Activated naive CD8-positive, alpha-beta T cell treated with anti-CD3 and anti-CD28 coated beads, Interleukin-2, amount 50 U/mL, for 16 hours (primary cell): ENCODE results near the gene IGFN1.
"Not testable (repeated sequence)": the region's sequence is repeated elsewhere in the genome, so short reads cannot be mapped to it uniquely, and the experiment has no call there.

Experiments
- DNase-seq: peaks from one replicate; pipeline ENCODE4 v3.0.0-alpha.2; 2020; ENCODE audit warnings: low read depth, low spot score

The IGFN1 gene

GRCh38 chr1:201190624-201191051, at the start of gene IGFN1:
IGFN1 (plus strand) TSS chr1:201190824; CDS start chr1:201193294, 2,470 bp downstream.
- DNase-seq = no peak

GRCh38 chr1:201140941-201141260, 49.7 kb upstream of the IGFN1 start:
- no peak for DNase-seq

GRCh38 chr1:201141418-201141817, 49.2 kb upstream of the IGFN1 start:
- DNase-seq = no peak

DNA sequence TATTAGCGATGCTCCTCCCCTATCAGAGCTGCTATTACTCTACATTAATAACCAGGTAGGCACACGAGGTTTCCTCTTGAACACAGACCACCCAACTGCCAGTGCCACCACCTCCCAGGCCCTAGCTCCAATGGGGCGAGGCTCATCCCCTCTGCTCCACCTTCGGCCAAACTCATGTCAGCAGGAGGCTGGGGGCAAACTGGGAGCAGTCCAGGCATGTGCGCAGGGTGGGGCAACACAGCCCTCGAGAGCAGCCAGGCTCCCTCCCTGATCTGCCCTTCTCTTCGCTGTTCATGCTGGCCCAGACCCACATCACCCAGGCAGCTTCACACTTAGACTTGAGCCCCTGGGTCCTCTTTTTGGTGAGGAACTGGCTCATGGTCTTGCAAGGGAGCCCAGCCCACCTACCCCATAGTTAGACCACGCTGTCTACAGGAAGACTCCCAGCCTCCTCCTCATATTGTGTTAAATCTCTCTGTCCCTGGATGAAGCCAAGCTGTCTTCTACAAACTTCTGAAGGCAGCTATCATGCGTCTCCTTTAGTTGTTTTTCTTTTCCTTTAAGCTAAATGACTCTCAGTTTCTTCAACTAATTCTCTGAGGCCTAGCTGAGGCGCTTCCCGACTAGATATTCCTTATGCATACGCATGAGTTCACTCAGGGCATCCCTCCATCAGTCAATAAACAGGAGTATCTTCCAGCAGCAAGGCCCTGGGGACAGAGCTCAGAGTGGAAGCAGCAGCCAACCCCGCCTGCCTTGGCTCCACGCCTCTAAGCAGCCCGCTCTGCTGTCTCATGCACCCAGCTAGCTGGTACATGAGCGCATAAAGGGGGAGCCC, 48.4 kb upstream of the IGFN1 start:
- DNase-seq = no peak

DNA sequence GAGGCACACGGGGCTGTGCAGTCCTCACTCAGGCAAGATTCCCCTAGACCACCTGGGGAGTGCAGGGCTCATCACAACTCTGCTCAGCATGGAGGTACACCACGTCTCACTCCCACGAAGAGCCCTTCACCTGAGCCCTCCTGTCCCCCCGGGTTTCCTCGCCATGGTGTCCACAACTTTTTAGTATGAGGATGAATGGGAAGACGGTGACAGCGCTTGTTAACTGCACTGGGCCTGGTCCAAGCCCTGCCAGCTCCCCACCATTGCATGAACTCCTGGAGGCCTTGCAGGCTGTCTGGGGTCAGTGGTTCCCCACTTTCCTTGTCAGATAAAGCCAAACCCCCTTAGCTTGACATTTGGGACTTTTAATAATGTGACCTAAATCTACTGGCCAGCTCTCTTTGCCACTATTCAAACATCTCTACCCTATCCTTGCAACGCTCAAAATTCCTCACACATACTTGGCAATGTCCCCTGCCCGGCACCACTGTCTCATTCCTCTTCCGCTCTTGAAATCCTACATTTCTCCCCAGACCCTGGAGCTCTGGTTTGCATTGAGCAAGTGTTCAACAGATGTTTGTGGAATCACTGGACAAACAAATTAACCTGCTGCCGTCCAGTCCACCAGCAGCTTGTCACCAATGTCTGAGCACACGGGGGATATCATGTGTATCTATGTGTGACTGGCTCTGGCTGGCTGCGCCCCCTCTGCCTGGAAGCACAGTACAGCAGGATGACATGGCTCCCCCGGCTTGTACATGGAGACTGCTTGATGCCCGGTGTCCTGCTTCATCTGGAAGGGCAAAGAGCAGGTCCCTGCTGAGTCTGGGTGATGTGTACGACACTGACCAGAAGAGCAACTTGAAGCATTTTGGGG, 47.5 kb upstream of the IGFN1 start:
- no peak for DNase-seq

DNA sequence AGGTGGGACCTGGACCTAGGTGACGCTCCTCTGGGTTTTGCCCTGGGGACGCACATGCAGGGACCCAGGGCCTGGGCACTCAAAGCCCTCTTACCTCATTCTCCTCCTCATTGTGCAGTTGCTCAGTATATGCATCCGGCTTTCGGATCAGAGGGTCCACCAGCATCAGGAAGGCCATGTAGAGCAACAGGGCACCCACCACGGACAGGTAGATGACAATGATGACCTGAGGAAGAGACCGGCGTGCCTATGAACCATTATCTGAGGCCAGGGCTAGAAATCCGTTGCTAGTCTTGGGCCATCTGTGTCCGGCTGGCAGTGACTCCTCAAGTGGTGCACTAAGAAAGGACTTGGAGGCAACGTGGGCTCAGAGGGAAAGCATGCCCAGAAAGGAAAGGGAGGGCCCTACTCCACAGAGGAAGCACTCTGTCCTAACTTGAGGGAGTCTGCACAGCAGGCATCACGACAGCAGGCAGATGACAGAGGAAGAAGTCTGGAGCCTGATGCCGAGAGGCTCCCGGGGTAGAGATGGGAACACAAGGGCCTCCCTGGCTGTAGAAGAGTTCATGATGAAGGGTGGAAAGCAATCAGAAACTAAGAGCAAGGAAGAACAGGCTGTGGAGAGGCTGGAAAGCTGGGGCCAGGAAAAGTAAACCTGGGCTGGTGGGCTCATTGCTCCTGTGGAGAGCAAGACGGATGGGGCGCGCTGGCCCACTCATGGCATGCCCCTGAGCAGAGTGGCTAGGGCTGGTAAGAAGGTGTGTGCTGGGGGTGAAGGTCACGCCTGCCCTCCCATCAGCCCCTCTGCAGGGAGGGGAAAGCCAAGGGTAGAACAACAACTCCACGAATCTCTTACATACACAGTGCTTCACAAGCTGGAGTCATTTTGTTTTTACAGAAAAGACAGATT, 46.6 kb upstream of the IGFN1 start:
- no peak for DNase-seq

DNA sequence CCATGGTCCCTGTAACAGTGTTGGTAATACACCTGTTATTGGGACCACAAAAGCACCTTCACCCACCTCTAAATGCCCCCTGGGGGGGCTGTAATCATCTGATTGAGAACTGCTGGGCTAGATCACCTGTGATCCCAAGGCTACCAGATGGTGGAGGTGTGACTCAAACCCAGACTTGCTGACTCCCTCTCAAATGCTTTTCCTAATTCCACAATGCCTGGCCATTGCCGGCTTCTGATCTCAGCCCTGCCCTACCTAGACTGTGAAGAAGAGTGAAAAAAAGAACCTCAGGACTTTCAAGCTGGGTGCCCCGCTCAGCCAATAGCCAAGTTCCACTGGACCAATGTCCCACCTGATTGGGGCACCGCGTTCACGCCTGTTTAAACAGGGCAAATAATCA, 45.9 kb upstream of the IGFN1 start:
- DNase-seq = no peak

DNA sequence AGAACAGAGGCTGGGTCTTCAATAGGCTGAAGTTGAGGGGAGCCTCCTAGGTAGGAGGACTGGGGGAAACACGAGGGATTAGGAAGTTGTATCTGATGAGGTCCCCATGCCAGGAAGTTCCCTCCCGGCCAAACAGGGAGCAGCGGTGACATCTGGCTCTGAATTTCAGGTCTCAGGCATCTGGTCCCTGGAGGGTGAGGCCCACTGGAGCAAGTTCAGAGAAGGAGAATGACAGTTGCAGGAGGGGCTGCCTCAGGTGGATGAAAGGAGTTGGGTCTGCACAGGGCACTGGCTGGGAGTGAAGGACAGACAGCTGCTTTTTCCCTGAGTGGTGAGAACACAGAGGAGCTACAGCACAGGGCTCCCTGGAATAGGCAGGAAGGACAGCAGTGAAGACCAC, 45.5 kb upstream of the IGFN1 start:
- no peak for DNase-seq

GRCh38 chr1:201145816-201146215, 44.8 kb upstream of the IGFN1 start:
- DNase-seq = no peak

GRCh38 chr1:201146626-201147390, 43.8 kb upstream of the IGFN1 start:
- no peak for DNase-seq

- DNase-seq = no peak
These were observed 43.1 kb upstream of the IGFN1 start for GRCh38 chr1:201147396-201148015.

DNA sequence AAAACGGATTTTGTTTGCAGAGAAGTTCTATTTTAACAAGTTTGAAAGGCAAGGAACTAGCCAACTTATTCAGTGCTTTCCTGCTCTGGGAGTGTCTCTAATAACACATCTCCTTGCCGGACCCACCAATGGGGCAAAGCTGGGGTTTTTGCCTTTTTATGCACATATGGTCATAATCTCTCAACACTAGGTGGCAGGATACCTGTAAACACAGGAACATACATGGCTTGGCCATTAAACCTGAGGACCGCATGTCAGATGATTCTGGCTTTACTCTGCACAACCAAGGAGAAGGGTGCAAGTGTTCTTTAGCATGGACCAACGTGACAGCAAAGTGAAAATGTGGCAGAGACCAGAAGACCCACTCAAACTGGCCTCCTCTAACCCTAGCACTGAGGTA, 41.2 kb upstream of the IGFN1 start:
- DNase-seq = no peak

GRCh38 chr1:201153474-201154388, 36.9 kb upstream of the IGFN1 start:
- DNase-seq = peak; percentile 16

GRCh38 chr1:201154389-201155165, 36.0 kb upstream of the IGFN1 start, which contains the start of gene TMEM9:
TMEM9 (minus strand) TSS chr1:201154474; CDS start chr1:201153923, 551 bp downstream.
- peak; percentile 94 for DNase-seq

DNA sequence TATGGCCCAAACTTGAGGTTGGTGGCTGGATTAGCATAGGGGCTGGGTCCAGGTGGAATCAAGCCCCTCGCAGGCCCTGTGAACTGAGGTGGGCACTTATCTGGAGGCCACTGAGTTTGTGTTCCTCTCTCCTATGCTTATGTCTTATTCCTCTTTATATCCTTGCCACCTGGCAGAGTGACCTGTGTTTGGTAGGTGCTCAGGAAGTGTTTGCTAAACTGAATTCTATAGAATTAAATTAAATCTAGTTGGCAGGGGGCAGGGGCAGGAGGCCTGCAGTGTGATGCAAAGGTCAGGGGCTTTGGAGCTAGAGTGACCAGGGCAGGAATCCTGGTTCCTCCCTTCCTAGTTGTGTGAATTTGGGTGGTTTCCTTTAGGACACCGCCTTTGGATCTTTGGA, 35.3 kb upstream of the IGFN1 start:
- no peak for DNase-seq

- no peak for DNase-seq
These were observed 34.3 kb upstream of the IGFN1 start for GRCh38 chr1:201156346-201156745.

- no peak for DNase-seq
These were observed 33.8 kb upstream of the IGFN1 start for GRCh38 chr1:201156819-201157218.

DNA sequence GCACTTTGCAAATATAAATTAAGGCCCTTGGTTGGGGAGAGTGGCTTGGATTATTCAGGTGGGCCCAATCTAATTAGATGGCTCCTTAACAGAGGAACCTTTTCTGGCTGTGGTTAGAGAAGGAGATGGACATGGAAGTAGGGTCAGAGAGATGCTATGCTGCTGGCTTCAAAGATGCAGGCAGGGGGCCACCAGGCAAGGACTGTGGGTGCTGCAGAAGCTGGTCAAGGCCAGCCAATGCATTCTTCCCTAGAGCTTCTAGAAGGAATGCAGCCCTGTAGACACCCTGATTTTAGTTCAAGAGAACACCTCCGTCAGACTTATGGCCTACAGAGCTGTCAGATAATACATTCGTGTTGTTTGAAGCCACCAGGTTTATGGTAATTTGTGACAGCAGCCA, 32.7 kb upstream of the IGFN1 start:
- DNase-seq = no peak

GRCh38 chr1:201163036-201163435, 27.6 kb upstream of the IGFN1 start:
- not testable (repeated sequence) for DNase-seq
